HPDE6-E6E7 (cell line): ENCODE data around the gene ZNF521.

Experiments used
- DNase-seq: peaks from one replicate; pipeline ENCODE4 v3.0.0; 2011; ENCODE audit warnings: missing footprints; ENCODE audit errors: extremely low spot score

ZNF521 gene

DNA sequence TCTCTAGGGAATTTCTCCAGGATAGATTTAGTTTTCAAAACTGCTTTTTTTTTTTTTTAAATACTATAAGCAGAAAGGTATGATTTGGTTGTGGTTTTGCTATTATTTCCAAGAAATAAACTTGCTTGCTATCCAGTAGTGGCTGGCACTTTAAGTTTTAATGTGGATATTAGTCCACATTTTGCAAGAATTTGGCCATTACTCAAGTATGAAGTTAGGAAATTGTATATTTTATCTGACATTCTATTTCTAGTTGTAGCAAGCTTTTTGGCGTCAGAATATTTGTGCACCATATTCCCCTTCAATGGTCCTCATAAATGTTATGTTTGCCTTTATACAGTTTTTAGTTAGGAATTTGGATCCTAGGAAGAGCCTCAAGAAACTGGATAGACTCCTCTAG is 226.3 kb downstream of the ZNF521 start:
- DNase-seq = no peak

DNA sequence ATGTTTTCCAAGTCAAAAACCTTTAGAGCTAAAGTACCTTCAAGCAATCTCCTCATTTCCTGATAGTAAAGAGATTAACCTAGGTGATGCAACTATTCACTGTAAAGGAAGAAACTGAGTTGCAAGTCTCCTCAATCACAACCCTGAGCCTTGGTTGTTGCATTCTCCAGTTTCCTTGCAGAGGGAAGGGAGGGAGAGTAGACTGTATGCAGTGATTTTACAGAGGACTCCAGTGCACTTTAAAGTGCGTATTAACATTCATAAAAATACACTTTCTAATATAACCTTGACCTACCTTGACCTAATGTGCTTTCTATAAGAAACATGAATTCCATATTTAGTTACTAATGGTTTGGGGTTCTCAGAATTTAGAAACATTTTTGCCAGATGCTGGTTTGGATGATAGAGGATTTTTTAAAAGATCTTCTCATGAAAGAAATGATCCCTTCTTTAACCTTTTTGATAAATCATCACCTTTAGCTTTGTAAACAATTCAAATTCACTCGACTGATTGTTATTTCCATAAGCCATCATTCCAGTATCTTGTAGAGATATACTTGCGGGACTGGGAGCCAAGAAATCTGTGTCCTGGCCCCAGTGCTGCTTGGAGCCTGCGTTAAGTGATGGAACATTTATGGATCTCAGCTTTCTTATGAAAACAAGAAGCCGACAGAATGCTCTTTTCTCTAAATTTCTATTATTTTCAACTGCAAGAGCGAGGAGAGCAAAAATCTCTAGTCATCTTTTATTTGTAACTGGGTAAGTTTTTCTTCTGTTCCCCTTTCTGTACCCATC is 228.3 kb downstream of the ZNF521 start:
- no peak for DNase-seq

DNA sequence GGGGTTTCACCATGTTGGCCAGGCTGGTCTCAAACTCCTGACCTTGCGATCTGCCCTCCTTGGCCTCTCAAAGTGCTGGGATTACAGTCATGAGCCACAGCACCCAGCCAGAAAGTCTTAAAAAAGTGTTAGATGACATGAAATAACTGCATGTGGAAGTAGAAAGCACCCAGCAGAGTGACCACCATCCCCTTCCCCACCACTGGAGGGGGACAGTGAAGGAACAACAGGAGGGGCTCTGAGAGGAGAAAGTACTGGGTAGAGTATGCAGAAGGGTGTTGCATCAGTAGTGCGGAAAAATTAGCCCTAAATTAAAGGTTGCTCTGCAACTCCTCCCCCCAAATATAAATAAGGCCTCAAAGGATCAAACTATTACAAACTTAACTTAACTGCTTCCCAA is 230.5 kb downstream of the ZNF521 start:
- DNase-seq = no peak

DNA sequence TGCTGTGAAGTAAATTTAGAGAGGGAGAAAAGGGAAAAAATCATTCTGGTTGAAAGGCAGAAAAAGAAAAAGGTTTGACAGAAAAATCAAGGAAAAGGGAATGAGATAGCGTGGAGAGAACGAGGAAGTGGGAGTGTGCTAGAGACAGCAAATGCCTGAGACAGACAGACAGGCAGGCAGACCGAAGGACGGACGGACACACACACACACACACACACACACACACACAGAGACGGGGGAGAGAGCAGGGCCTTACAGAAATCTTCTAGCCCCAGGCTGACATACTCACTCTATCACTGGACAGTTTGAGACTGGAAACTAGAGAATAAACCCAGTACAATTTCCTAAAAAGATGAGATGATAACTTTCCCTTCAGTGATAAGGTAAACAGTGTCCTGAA is 238.4 kb downstream of the ZNF521 start:
- no peak for DNase-seq

DNA sequence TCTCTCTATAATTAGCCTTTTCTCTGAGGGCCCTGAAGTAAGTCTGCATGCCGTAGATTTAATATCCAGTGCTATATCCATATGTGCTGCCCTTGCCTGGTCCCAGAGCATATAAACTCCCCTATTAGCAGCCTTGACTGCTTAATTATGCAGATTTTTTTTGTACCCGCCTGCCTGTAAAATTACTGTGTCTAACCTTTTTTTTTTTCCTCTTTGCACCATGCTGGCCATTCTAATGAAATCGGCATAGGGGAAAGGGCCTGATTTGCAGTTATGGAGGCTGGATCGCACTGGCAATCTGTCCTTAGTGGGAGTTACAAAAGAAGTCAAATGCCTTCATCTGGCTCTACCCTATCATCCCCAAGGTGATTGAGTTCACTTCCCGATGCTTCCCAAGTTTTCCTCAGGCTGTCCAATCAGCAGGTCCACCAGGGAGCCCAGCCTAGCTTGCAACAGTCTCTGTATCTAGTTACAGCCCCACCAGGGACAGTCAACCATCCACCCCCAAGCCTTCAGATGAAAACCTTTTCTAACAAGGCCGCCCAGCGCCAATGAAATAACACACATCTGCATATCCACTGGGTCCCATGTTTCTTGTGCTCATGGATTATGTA is 239.0 kb downstream of the ZNF521 start:
- DNase-seq = no peak

GRCh38 chr18:25111377-25112288 is 240.3 kb downstream of the ZNF521 start:
- no peak for DNase-seq

GRCh38 chr18:25109484-25109883 is 242.5 kb downstream of the ZNF521 start:
- no peak for DNase-seq

DNA sequence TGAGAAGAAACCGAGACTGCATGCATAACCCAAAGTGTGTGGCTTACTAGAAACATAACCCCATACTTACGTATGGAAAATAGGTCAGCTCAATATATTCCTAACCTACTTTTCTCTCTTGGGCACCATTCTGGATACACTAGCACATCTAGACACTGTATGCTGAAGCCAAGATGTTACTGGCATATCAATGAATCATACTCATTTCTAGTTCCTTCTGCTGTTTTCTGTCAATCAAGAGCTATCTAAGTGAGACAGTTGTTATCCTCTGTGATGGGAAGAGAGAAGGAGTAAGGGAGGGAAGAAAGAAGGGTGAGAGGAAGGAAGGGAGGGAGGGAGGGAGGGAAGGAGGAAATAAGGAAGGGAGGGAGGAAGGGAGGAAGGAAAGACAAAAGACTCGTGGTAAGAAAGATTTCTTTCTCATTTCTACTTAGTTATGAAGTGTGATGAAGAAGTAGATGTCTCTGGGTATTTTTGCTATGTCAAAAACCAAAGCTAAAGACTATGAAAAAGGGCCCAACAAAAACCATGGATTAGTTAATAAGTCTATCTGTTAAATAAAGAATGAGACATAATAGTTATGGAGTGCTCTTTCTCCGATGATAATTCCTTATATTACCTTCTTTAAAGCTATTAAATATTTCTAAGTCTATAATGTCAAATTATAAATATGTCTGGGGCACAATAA is 248.4 kb downstream of the ZNF521 start:
- DNase-seq = no peak

GRCh38 chr18:25102662-25103061 is 249.3 kb downstream of the ZNF521 start:
- no peak for DNase-seq

DNA sequence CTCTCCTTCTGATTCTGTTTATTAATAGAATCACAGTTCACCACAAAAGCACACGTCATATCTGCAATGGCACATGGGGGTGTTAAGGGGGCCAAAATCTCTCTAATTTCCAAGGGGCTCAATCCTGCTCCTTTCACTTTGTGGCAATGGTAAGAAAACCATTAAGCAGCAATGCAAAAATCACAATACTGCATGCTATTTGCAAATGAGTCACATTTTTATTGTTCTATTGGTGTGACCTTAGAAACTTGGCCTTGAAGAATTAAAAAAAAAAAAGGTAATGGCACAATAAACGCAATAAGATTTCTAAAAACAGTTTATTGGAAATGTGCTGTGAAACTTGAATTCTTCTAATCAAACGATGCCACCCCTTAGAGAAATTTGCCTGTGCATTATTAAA is 251.5 kb downstream of the ZNF521 start:
- DNase-seq = no peak

DNA sequence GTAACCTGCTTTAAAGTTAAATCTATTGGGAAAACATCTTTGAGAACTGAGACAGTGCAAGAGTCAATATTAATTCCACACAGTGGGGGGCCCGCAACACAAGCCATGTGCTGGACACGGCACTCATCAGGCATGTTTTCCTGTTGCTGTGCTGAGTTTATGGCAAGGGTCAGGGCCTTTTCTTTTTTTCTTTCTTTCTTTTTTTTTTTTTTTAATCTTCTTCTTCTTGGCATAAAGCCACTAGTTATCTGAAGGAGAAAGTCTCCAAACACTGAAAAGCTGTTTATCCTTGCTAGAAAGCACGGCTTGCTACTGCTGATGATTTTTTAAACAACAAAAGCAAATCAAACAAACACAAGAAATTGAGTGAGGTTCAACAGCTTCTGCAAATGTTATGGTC is 252.1 kb downstream of the ZNF521 start:
- DNase-seq = no peak

GRCh38 chr18:25097569-25098056 is 254.4 kb downstream of the ZNF521 start:
- DNase-seq = no peak

GRCh38 chr18:25097057-25097456 is 254.9 kb downstream of the ZNF521 start:
- DNase-seq = no peak

DNA sequence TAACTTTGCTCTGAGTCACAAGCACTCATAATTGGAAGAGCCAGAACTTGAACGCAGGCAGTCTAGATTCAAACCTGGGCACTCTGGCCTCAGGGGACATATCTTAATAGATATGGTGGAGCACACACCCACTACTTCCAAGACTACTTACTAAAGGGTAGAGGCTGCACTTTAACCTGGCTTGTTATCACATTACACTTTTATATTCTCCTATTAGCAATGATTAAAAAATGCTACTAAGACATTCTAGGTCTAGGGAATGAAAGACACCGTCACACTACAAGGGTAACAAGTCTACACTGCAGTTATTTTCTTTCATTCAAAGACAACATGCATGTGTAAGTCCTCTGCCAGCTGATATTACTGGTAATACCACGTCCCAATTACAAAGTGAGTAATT is 258.8 kb downstream of the ZNF521 start:
- no peak for DNase-seq

GRCh38 chr18:25089470-25089869 is 262.5 kb downstream of the ZNF521 start:
- no peak for DNase-seq

- no peak for DNase-seq
Measured at GRCh38 chr18:25086876-25087275, 265.1 kb downstream of the ZNF521 start.

GRCh38 chr18:25081001-25081400 is 271.0 kb downstream of the ZNF521 start:
- DNase-seq = no peak

GRCh38 chr18:25080211-25080610 is 271.8 kb downstream of the ZNF521 start:
- DNase-seq = no peak

- DNase-seq = no peak
Measured at GRCh38 chr18:25077944-25078723, 273.8 kb downstream of the ZNF521 start.

GRCh38 chr18:25077038-25077943 is 274.7 kb downstream of the ZNF521 start:
- DNase-seq = no peak
